SK-N-SH treated with all-trans-retinoic acid at 6 μM for 48 hours (cell line): ENCODE results near the gene TMEM184A.

Experiments used
- ATAC-seq: fragments of 200-7000 bp; cut with Tn5 transposase; 3 replicates; pipeline ENCODE4 v1.9.1; 2020; ENCODE audit warnings: mild to moderate bottlenecking, moderate library complexity
- ARNTL ChIP-seq: fragments of 450-650 bp; formaldehyde crosslinking; IDR thresholded peaks from 2 replicates; pipeline ENCODE4 v1.5.0; 2020; ENCODE audit warnings: low read depth, mild to moderate bottlenecking, moderate library complexity, borderline replicate concordance
- BACH2 ChIP-seq: fragments of 250-450 bp; sonication (Bioruptor Pico); IDR thresholded peaks from 2 replicates; pipeline ENCODE4 v1.9.0; 2021; ENCODE audit warnings: mild to moderate bottlenecking, borderline replicate concordance
- CREB5 ChIP-seq: fragments of 250-450 bp; sonication (Bioruptor Pico); IDR thresholded peaks from 2 replicates; pipeline ENCODE4 v1.5.1; 2020; ENCODE audit warnings: low read depth, mild to moderate bottlenecking, moderate library complexity
- CSDC2 ChIP-seq: fragments of 250-450 bp; sonication (Bioruptor Pico); IDR thresholded peaks from 2 replicates; pipeline ENCODE4 v1.5.0; 2020; ENCODE audit warnings: mild to moderate bottlenecking, moderate library complexity
- ESRRG ChIP-seq: fragments of 250-450 bp; sonication (Bioruptor Pico); IDR thresholded peaks from 2 replicates; pipeline ENCODE4 v1.6.1; 2021; ENCODE audit warnings: mild to moderate bottlenecking
- GLIS3 ChIP-seq: fragments of 250-450 bp; sonication (Bioruptor Pico); IDR thresholded peaks from 2 replicates; pipeline ENCODE4 v1.5.0; 2020; ENCODE audit warnings: mild to moderate bottlenecking, moderate library complexity
- ISL1 ChIP-seq: fragments of 250-450 bp; sonication (Bioruptor Pico); IDR thresholded peaks from 2 replicates; pipeline ENCODE4 v2.1.2; 2022; ENCODE audit warnings: mild to moderate bottlenecking, moderate library complexity
- OSR1 ChIP-seq: fragments of 250-450 bp; sonication (Bioruptor Pico); IDR thresholded peaks from 2 replicates; pipeline ENCODE4 v1.8.0; 2022; ENCODE audit warnings: moderate library complexity, mild to moderate bottlenecking, inconsistent platforms
- PATZ1 ChIP-seq: fragments of 250-450 bp; sonication (Bioruptor Pico); IDR thresholded peaks from 2 replicates; pipeline ENCODE4 v1.8.0; 2020; ENCODE audit warnings: mild to moderate bottlenecking, moderate library complexity, borderline replicate concordance
- POU6F1 ChIP-seq: fragments of 250-450 bp; sonication (Bioruptor Pico); IDR thresholded peaks from 2 replicates; pipeline ENCODE4 v1.8.0; 2021; ENCODE audit warnings: low read depth, mild to moderate bottlenecking, moderate library complexity, borderline replicate concordance
- RARB ChIP-seq: fragments of 250-450 bp; sonication (Bioruptor Pico); IDR thresholded peaks from 2 replicates; pipeline ENCODE4 v1.8.0; 2021; ENCODE audit warnings: mild to moderate bottlenecking, moderate library complexity
- SNAI2 ChIP-seq: fragments of 250-450 bp; sonication (Bioruptor Pico); IDR thresholded peaks from 2 replicates; pipeline ENCODE4 v1.5.0; 2020; ENCODE audit warnings: mild to moderate bottlenecking, moderate library complexity
- TCF4 ChIP-seq: fragments of 250-450 bp; sonication (Bioruptor Pico); IDR thresholded peaks from 2 replicates; pipeline ENCODE4 v1.8.0; 2021; ENCODE audit warnings: mild to moderate bottlenecking, moderate library complexity, borderline replicate concordance
- TOX ChIP-seq: fragments of 250-450 bp; sonication (Bioruptor Pico); IDR thresholded peaks from 2 replicates; pipeline ENCODE4 v1.8.0; 2021; ENCODE audit warnings: mild to moderate bottlenecking, moderate library complexity, borderline replicate concordance
- TSHZ2 ChIP-seq: fragments of 250-450 bp; sonication (Bioruptor Pico); IDR thresholded peaks from 2 replicates; pipeline ENCODE4 v1.5.0; 2020; ENCODE audit warnings: mild to moderate bottlenecking, moderate library complexity
- ZC3H10 ChIP-seq: fragments of 250-450 bp; sonication (Bioruptor Pico); IDR thresholded peaks from 2 replicates; pipeline ENCODE4 v1.5.1; 2021; ENCODE audit warnings: mild to moderate bottlenecking, moderate library complexity
- ZFP3 ChIP-seq: fragments of 250-450 bp; sonication (Bioruptor Pico); IDR thresholded peaks from 2 replicates; pipeline ENCODE4 v1.5.0; 2020; ENCODE audit warnings: mild to moderate bottlenecking, moderate library complexity
- ZNF565 ChIP-seq: fragments of 450-650 bp; formaldehyde crosslinking; conservative IDR thresholded peaks from 2 replicates; pipeline ENCODE4 v1.5.0; 2020; ENCODE audit warnings: low read depth, mild to moderate bottlenecking, moderate library complexity
- ZNF70 ChIP-seq: fragments of 450-650 bp; formaldehyde crosslinking; IDR thresholded peaks from 2 replicates; pipeline ENCODE4 v1.5.0; 2020; ENCODE audit warnings: mild to moderate bottlenecking, moderate library complexity
- ZNF8 ChIP-seq: fragments of 450-650 bp; formaldehyde crosslinking; IDR thresholded peaks from 2 replicates; pipeline ENCODE4 v1.5.0; 2020; ENCODE audit warnings: mild to moderate bottlenecking, moderate library complexity

TMEM184A gene

GRCh38 chr7:1548944-1549343 lies 7.1 kb downstream of the TMEM184A start:
- no peak for TF ChIP-seq OSR1
- TF ChIP-seq ZFP3 = no peak
- no peak for TF ChIP-seq ARNTL (CRISPR knock-in tag)
- no peak for TF ChIP-seq ZNF70 (CRISPR knock-in tag)
- no peak for TF ChIP-seq RARB (CRISPR knock-in tag)
- no peak for TF ChIP-seq CSDC2
- no peak for TF ChIP-seq TSHZ2 (CRISPR knock-in tag)
- TF ChIP-seq ISL1 (CRISPR knock-in tag) = no peak
- no peak for TF ChIP-seq PATZ1 (CRISPR knock-in tag)
- no peak for TF ChIP-seq ESRRG (CRISPR knock-in tag)
- TF ChIP-seq TCF4 = no peak
- TF ChIP-seq ZC3H10 = no peak
- TF ChIP-seq SNAI2 (CRISPR knock-in tag) = no peak
- TF ChIP-seq GLIS3 = no peak
- TF ChIP-seq BACH2 (CRISPR knock-in tag) = no peak
- TF ChIP-seq ZNF565 = no peak
- TF ChIP-seq POU6F1 (CRISPR knock-in tag) = no peak
- ATAC-seq = no peak

- ATAC-seq = peak; percentile 8; the same call in 1 of the 3 replicates
Observed at GRCh38 chr7:1548438-1548831, 7.6 kb downstream of the TMEM184A start.

More at GRCh38 chr7:1548438-1548831, 7.6 kb downstream of the TMEM184A start:
- no peak for TF ChIP-seq ESRRG (CRISPR knock-in tag)
- TF ChIP-seq ZNF565 = no peak
- TF ChIP-seq CREB5 (CRISPR knock-in tag) = no peak
- no peak for TF ChIP-seq CSDC2
- no peak for TF ChIP-seq PATZ1 (CRISPR knock-in tag)
- no peak for TF ChIP-seq TOX
- TF ChIP-seq ZNF70 (CRISPR knock-in tag) = no peak
- no peak for TF ChIP-seq POU6F1 (CRISPR knock-in tag)
- no peak for TF ChIP-seq ISL1 (CRISPR knock-in tag)
- TF ChIP-seq ZNF8 = no peak
